ENCODE measurements around the gene KLRD1. TPM values are rescaled to one million over a fixed set of nuclear protein-coding genes. Genes with fewer than 3 reads are reported as not detected.
"Not testable (repeated sequence)": the region's sequence is repeated elsewhere in the genome, so short reads cannot be mapped to it uniquely, and the experiment has no call there.

KLRD1 gene
- total RNA-seq, 1 experiment from 2014 or later = not detected

DNA sequence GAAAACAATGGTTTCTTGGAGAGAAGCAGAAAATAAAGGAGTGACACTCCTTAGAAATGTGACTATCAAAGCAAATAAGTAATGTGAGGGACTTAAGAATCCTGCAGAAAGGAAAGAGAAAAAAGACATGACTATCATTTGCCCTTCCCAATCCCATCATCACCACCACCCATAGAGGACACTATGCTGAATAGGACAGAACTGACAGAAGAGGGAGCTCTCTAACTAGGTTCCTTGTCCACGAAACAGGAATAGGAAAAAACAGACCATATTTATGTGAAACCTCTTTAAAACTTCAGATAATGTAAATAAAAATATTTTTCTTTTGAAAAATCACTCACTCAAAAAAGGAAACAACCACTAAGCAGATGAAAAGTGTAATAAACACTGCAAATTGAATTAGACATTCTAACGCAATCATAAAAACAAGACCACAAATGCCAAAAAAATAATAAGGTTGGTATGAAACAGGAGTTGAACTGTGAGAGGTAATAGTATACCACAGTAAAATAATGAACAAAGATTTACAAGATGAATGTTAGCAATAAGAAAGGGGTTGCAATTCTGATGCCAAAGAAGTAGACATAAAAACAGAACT lies 24.1 kb downstream of the KLRD1 start:
- in situ Hi-C loops (cut with HindIII; ENCODE audit: low sequenced_read_pairs) = no loop called here
- DNase-seq (ENCODE audit: low spot score) = peak; percentile 37

DNA sequence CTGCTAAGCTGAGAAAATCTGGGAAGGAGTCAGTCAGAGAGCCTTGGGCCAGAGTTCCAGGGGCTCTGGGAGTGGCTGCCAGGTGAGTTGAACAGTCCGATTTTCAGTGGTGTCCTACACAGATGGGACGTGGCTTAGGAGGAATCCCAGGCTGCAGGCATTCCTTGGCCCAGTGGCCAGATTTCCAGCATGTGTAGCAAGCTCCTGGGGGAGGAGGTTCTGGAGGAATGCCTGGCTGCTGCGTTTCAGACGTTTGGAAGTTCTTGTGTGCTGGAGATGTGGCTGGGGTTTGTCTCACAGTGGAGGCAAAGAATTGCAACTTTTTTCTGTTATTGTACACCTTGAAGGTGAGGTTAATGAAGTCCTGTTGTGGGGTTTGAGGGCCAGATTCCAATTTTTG lies 28.5 kb downstream of the KLRD1 start:
- DNase-seq (ENCODE audit: low spot score); in situ Hi-C loops (cut with HindIII; ENCODE audit: low sequenced_read_pairs): not testable (repeated sequence)

DNA sequence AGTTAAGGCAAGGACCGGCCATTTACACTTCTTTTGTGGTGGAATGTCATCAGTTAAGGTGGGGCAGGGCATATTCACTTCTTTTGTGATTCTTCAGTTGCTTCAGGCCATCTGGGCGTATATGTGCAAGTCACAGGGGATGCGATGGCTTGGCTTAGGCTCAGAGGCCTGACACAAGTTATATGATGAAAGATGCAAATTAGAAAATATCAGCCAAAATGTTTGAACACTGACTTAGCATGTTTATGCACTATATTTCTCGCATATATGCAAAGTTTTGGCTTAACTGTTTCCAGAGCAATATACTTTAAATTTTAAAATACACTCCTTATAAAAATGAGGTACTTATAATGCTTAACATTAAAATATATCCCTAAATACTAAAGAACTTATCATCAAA lies 30.8 kb downstream of the KLRD1 start:
- DNase-seq (ENCODE audit: low spot score); in situ Hi-C loops (cut with HindIII; ENCODE audit: low sequenced_read_pairs): not testable (repeated sequence)

DNA sequence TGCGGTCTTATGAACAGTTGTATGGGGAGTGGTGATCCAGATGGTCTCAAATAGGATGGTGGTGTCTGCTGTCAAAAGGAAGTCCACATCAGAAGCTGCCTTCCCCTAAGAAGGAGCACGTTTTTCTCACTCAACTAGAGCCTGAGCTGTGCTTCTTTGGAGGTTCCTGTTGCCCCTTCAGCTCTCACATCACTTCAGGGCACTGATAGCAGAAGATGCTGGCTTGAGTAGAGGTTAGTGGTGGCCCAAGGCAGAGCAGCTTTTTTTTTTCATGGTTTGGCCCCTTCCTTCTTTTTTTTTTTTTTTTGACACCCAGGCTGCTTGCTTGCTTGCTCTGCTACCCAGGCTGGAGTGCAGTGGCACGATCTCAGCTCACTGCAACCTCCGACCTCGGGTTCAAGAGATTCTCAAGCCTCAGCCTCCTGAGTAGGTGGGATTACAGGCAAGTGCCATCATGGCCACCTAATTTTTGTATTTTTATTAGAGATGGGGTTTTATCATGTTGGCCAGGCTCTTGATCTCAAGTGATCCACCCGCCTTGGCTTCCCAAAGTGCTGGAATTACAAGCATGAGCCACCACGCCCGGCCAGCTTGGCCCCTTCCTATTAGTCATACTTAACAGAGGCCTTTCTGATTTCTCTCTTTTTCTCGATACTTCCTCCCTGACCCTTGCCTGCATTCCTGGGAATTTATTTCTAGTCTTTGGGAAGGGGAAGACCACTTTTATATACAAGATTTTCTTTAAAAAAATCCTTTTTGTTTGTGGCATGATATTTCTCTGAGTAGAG lies 31.6 kb downstream of the KLRD1 start:
- no peak for DNase-seq (ENCODE audit: low spot score)
- in situ Hi-C loops (cut with HindIII; ENCODE audit: low sequenced_read_pairs) = no loop called here

DNA sequence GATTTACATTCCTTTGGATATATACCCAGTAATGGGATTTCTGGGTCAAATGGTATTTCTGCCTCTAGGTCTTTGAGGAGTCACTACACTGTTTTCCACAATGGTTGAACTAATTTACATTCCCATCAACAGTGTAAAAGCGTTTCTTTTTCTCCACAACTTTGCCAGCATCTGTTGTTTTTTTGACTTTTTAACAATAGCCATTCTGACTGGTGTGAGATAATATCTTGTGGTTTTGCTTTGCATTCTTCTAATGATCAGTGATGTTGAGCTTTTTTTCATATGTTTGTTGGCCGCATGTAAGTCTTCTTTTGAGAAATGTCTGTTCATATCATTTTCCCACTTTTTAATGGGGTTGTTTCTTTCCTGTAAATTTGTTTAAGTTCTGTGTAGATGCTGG lies 33.3 kb downstream of the KLRD1 start:
- DNase-seq (ENCODE audit: low spot score); in situ Hi-C loops (cut with HindIII; ENCODE audit: low sequenced_read_pairs): not testable (repeated sequence)

- in situ Hi-C loops (cut with HindIII; ENCODE audit: low sequenced_read_pairs) = no loop called here
- no peak for DNase-seq (ENCODE audit: low spot score)
Measured at GRCh38 chr12:10341892-10342509, 34.3 kb downstream of the KLRD1 start.

GRCh38 chr12:10351457-10351856 lies 43.8 kb downstream of the KLRD1 start:
- in situ Hi-C loops (cut with HindIII; ENCODE audit: low sequenced_read_pairs) = not testable (repeated sequence)

GRCh38 chr12:10354071-10354470 lies 46.4 kb downstream of the KLRD1 start:
- in situ Hi-C loops (cut with HindIII; ENCODE audit: low sequenced_read_pairs) = no loop called here
- DNase-seq (ENCODE audit: low spot score) = no peak

More at GRCh38 chr12:10351457-10351856, 43.8 kb downstream of the KLRD1 start:
- not testable (repeated sequence) for DNase-seq (ENCODE audit: low spot score)

- in situ Hi-C loops (cut with HindIII; ENCODE audit: low sequenced_read_pairs) = no loop called here
- no peak for DNase-seq (ENCODE audit: low spot score)
Measured at GRCh38 chr12:10354502-10354901, 46.8 kb downstream of the KLRD1 start.

DNA sequence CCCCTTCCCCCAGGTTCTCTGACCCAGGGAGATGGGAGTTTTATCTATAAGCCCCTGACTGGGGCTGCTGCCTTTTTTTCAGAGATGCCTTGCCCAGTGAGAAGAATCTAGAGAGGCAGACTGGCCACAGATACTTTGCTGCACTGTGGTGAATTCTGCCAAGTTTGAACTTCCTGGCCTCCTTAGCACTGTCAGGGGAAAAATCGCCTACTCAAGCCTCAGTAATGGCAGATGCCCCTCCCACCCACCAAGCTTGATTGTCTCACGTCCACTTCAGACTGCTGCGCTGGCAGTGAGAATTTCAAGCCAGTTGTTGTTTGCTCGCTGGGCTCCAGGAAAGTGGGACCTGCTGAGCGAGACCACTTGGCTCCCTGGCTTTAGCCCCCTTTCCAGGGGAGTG lies 50.5 kb downstream of the KLRD1 start:
- in situ Hi-C loops (cut with HindIII; ENCODE audit: low sequenced_read_pairs) = no loop called here
- no peak for DNase-seq (ENCODE audit: low spot score)

- in situ Hi-C loops (cut with HindIII; ENCODE audit: low sequenced_read_pairs) = no loop called here
- DNase-seq (ENCODE audit: low spot score) = no peak
Measured at GRCh38 chr12:10358969-10359368, 51.3 kb downstream of the KLRD1 start.

DNA sequence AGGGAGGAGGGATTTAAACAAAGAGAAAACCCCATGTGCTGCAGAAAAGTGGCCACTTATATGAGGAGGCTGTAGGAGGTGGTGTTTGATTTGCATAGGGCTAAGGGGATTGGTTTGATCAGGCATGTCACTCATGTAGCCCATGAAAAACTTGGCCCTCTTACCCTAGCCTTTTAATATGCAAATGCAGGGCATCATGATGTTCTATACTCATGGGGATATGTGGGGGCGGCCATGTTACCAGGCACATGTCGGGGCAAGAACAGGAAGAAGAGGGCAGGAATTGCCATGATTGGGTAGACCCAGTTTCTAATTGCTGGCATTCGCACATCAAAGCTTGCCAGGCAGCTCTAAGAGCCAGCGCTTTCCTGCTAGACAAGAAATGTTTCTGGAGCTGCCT lies 53.4 kb downstream of the KLRD1 start:
- no peak for DNase-seq (ENCODE audit: low spot score)
- in situ Hi-C loops (cut with HindIII; ENCODE audit: low sequenced_read_pairs) = no loop called here

DNA sequence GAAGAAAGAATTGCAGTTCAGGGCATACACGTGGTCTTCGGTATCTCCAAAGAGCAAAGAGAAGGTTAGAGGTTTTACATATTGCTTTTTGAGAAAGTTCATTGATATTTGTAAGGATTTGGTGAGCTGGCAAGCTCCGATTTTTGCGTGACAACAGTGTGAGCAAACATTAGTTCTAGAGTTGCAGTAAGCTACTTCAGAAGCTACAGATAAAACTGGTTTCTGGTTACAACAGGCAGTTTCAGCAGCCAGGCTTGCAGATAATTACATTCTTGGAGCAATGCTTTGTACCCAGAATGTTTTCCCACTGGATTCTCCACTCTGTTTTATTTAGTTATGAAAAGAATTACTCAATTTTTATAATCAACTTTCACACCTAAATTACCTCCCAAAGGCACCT lies 54.0 kb downstream of the KLRD1 start:
- in situ Hi-C loops (cut with HindIII; ENCODE audit: low sequenced_read_pairs) = no loop called here
- DNase-seq (ENCODE audit: low spot score) = no peak

GRCh38 chr12:10362325-10362724 lies 54.7 kb downstream of the KLRD1 start:
- in situ Hi-C loops (cut with HindIII; ENCODE audit: low sequenced_read_pairs) = no loop called here
- DNase-seq (ENCODE audit: low spot score) = no peak

GRCh38 chr12:10362828-10363657 lies 55.4 kb downstream of the KLRD1 start:
- no peak for DNase-seq (ENCODE audit: low spot score)
- in situ Hi-C loops (cut with HindIII; ENCODE audit: low sequenced_read_pairs) = no loop called here

GRCh38 chr12:10363658-10363913 lies 55.9 kb downstream of the KLRD1 start:
- DNase-seq (ENCODE audit: low spot score) = no peak
- in situ Hi-C loops (cut with HindIII; ENCODE audit: low sequenced_read_pairs) = no loop called here

DNA sequence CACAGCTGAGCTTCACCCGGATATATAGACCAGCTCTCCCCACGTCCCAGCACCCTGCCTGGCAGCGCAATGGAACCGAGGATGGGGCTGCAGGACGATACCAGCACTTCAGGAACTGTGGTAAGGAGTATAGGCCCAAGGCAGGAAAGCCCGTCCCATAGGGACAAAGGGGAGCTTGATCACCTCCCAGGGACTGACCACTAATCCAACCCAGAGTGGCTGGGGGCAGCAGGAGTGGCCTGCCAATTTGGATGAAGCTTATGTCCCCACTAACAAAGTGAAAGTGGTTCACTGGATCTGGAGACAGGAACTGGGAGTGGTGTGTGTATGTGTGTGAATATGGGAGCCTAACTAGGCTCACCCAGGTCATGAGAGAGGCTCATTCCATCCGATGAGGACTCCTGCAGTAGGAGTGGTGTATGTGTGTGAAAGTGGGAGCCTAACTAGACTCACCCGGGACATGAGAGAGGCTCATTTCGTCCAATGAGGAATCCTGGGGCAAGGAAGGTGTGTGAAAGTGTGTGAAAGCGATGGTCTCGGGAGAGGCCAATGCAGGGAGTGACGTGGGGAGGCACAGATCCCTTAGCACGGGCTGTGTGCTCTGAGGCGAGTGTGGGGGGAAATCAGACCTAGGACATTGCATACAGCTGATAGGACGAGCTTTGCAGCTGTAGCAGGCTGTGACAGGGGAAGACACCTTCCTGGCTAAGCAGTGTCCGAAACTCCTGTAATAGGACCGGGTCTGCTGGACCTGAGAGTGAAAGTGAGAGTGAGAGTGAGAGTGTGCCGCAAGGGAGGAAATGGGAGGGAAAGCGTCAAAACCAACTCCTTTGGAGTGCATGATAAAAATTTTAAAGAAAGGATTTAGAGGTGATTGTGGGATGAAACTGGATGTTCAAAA lies 56.5 kb downstream of the KLRD1 start:
- in situ Hi-C loops (cut with HindIII; ENCODE audit: low sequenced_read_pairs) = no loop called here
- DNase-seq (ENCODE audit: low spot score) = peak; percentile 62

GRCh38 chr12:10364815-10365622 lies 57.3 kb downstream of the KLRD1 start:
- in situ Hi-C loops (cut with HindIII; ENCODE audit: low sequenced_read_pairs) = no loop called here
- DNase-seq (ENCODE audit: low spot score) = peak; percentile 83

All from G401 (cell line).